GM12873 (cell line): ENCODE data around the gene SCN4A.
A peak's percentile ranks its signal among the peaks of the same experiment; 100 is the strongest.

ENCODE experiments used
- TF ChIP-seq, protein P1 (sequence below): IDR thresholded peaks from 2 replicates; pipeline ENCODE4 v1.5.1; 2012; ENCODE audit warnings: low read depth, mild to moderate bottlenecking, moderate library complexity, low read length, control low read depth; ENCODE audit not compliant: insufficient read depth; ENCODE audit errors: missing control alignments

Gene SCN4A

DNA sequence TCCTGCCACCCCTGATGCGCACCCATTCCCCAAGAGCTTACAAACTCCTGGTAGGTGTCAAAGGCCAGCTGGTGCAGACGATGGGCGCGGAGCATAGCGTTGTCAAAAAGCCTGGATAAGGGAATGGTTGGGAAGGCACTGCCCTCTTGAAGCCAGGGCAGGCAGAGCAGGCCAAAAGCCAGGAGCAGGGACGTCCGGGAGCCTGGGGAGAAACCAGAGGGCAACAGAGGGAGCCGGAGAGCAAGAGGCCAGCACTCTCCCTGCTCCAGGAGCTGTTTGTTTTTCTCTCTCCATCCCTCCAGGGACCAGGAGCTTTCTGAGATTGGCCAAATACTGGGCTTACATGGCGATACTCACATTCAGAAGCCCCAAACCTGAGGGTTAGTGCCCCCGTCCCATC lies 54.4 kb downstream of the SCN4A start:
- TF ChIP-seq, protein P1, sequence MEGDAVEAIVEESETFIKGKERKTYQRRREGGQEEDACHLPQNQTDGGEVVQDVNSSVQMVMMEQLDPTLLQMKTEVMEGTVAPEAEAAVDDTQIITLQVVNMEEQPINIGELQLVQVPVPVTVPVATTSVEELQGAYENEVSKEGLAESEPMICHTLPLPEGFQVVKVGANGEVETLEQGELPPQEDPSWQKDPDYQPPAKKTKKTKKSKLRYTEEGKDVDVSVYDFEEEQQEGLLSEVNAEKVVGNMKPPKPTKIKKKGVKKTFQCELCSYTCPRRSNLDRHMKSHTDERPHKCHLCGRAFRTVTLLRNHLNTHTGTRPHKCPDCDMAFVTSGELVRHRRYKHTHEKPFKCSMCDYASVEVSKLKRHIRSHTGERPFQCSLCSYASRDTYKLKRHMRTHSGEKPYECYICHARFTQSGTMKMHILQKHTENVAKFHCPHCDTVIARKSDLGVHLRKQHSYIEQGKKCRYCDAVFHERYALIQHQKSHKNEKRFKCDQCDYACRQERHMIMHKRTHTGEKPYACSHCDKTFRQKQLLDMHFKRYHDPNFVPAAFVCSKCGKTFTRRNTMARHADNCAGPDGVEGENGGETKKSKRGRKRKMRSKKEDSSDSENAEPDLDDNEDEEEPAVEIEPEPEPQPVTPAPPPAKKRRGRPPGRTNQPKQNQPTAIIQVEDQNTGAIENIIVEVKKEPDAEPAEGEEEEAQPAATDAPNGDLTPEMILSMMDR: no peak

DNA sequence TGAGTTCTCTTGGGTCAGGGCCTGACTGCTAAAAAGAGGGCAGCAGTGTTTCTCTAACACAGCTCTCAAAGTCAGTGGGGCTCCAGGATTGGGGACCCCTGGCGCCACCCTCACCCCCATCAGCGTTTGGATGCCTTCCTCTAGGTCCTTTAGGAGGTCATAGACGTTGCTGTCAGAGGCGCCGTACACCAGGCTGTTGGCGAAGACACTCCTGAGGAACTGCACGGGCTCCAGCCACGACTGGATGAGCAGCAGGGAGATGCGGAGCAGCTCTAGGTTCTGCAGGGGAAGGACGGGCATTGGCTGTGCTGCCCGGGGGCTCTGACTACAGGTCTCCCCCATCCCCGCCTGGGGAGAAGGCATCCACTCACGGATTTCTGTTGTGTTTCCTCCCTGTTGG lies 55.1 kb downstream of the SCN4A start:
- TF ChIP-seq, protein P1: no peak

DNA sequence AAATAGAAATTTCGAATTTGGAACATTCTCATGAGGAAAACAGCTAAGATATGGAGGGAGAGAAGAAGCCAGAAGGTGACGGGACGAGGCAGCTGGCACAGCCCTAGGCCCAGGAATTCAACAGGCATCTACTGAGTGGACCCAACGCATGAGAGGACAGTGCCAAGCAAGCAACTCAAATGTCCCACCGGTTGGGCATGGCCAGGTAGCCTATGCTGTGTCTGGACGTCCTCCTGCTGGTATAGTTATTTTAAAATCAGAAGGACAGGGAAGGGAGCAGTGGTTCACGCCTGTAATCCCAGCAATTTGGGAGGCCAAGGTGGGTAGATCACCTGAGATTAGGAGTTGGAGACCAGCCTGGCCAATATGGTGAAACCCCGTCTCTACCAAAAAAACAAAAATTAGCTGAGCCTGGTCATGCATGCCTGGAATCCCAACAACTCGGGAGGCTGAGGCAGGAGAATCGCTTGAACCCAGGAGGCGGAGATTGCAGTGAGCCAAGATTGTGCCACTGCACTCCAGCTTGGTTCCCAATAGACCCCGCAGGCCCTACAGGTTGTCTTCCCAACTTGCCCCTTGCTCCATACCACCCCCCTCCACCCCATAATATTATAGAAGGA lies 56.0 kb downstream of the SCN4A start:
- TF ChIP-seq, protein P1: no peak

DNA sequence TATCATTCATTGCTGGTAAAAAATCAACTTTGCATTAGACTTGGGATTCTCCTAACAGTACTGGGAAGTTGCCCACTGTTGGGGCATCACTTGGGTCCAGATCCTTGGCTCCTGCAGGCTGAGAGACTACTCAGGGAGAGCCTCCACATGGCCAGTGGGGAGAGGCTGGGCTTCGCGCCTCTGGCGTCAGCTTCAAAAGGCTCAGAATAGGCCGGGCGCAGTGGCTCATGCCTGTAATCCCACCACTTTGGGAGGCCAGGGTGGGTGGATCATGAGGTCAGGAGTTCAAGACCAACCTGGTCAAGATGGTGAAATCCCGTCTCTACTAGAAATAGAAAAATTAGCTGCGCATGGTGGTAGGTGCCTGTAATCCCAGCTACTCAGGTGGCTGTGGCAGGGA lies 58.2 kb downstream of the SCN4A start:
- TF ChIP-seq, protein P1: no peak

DNA sequence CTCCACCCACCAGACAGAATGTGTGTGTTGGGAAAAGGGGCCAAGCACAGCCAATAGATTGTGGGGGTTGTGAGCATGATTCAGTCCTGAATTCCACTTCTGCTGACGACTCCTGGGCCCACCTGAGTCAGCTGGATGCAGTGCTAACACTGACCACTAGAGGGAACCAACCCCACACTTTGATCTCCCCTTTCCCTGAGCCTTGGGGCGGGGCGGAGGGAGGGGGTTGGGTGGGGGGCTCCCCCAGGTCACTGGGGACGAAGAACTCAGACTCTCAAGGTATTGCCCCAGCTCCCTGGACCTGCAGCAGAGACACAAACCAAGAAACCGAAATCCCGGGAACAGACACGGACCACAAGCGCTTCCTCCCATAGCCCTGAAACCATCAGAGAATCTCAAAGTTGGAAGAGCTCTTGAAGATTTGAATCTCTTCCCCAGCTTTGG lies 61.0 kb downstream of the SCN4A start:
- TF ChIP-seq, protein P1: peak; percentile 78

DNA sequence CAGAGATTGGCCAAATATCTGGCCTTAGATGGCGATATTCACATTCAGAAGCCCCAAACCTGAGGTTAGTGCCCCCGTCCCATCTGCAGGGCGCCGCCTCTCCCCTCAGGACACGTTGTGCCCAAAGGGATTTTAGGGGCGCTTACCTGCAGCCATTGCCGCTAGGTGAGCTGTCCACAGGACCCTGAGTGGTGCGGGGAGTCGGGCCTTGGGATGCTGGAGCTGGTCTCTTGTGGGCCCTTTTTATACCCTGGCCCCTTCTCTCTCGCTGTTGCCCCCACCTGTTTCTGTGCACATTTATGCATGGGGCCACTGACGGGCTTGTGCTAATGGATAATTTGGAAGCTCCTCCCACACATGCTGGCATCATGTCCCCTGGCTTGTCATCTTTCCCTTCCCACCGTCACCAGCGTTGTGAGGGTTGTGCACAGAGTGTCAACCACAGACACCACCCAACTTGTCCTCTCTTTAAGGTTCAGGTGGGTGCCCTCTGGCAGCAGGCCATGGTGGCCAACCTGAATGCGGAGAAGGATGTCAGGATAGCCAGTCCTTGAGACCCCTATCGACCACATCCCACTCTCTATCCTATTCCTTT lies 61.6 kb downstream of the SCN4A start, which contains the start of gene CSHL1:
Gene CSHL1, minus strand, starts transcription at position 218 of the 595 bp plus-strand sequence. Its CDS starts 62 bp downstream, at position 156.
- TF ChIP-seq, protein P1: no peak

DNA sequence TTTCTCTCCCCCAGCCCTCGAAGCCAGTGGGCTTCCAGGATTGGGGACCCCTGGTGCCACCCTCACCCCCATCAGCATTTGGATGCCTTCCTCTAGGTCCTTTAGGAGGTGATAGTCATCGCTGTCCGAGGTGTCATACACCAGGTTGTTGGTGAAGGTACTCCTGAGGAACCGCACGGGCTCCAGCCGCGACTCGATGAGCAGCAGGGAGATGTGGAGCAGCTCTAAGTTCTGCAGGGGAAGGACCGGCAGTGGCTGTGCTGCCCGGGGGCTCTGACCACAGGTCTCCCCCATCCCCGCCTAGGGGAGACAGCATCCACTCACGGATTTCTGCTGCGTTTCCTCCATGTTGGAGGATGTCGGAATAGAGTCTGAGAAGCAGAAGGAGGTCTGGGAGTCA lies 62.6 kb downstream of the SCN4A start:
- TF ChIP-seq, protein P1: no peak
